HepG2 (cell line): ENCODE results near the gene EYA2. TPM values are rescaled to one million over a fixed set of nuclear protein-coding genes. Genes with fewer than 3 reads are reported as not detected.

Experiments used
- ARNTL ChIP-seq: sonication (generic); formaldehyde crosslinking; IDR thresholded peaks from 2 replicates; pipeline ENCODE4 v1.4.0; 2020; ENCODE audit warnings: mild to moderate bottlenecking, missing genetic modification reagents
- EHMT2 ChIP-seq: fragments of 200-600 bp; sonication (generic); IDR thresholded peaks from 2 replicates; pipeline ENCODE4 v1.7.0; 2017; ENCODE audit warnings: antibody characterized with exemption, low read depth, low read length, borderline replicate concordance
- KDM3A ChIP-seq: IDR thresholded peaks from 2 replicates; pipeline ENCODE4 v1.6.1; 2018; ENCODE audit warnings: low read depth, missing compliant biosample characterization
- MAFG ChIP-seq: sonication (generic); formaldehyde crosslinking; IDR thresholded peaks from 2 replicates; pipeline ENCODE4 v1.5.1; 2020; ENCODE audit warnings: mild to moderate bottlenecking, missing genetic modification reagents
- NR3C1 ChIP-seq: sonication (generic); formaldehyde crosslinking; IDR thresholded peaks from 2 replicates; pipeline ENCODE4 v1.4.0; 2020; ENCODE audit warnings: missing genetic modification reagents
- PHB2 ChIP-seq: fragments of 450-650 bp; IDR thresholded peaks from 2 replicates; pipeline ENCODE4 v1.6.1; 2018; ENCODE audit not compliant: partially characterized antibody
- POLR2AphosphoS2 ChIP-seq: IDR thresholded peaks from 2 replicates; pipeline ENCODE4 v1.6.1; 2011; ENCODE audit warnings: low read depth, low read length, improper control_type of control experiment
- TBX3 ChIP-seq: fragments of 450-650 bp; IDR thresholded peaks from 2 replicates; pipeline ENCODE4 v1.6.1; 2017; ENCODE audit warnings: antibody characterized with exemption, mild to moderate bottlenecking, inconsistent platforms, borderline replicate concordance
- THAP8 ChIP-seq: sonication (generic); formaldehyde crosslinking; IDR thresholded peaks from 2 replicates; pipeline ENCODE4 v1.5.1; 2020; ENCODE audit warnings: missing genetic modification reagents, mild to moderate bottlenecking, borderline replicate concordance
- TIGD3 ChIP-seq: sonication (generic); formaldehyde crosslinking; IDR thresholded peaks from 2 replicates; pipeline ENCODE4 v1.5.1; 2020; ENCODE audit warnings: mild to moderate bottlenecking, missing genetic modification reagents, borderline replicate concordance
- TSC22D2 ChIP-seq: sonication (generic); formaldehyde crosslinking; IDR thresholded peaks from 2 replicates; pipeline ENCODE4 v1.5.1; 2020; ENCODE audit warnings: missing genetic modification reagents, mild to moderate bottlenecking, borderline replicate concordance
- XRCC5 ChIP-seq: fragments of 200-400 bp; formaldehyde crosslinking; optimal IDR thresholded peaks from 2 replicates; pipeline ENCODE3; 2017; ENCODE audit warnings: mild to moderate bottlenecking, low read length
- ZBTB8A ChIP-seq: sonication (generic); formaldehyde crosslinking; IDR thresholded peaks from 2 replicates; pipeline ENCODE4 v1.4.0; 2020; ENCODE audit warnings: mild to moderate bottlenecking, low read depth, missing genetic modification reagents, borderline replicate concordance
- ZMYM3 ChIP-seq: sonication (generic); formaldehyde crosslinking; IDR thresholded peaks from 2 replicates; pipeline ENCODE4 v1.5.1; 2020; ENCODE audit warnings: mild to moderate bottlenecking, missing genetic modification reagents
- ZNF160 ChIP-seq: sonication (generic); formaldehyde crosslinking; IDR thresholded peaks from 2 replicates; pipeline ENCODE4 v1.8.0; 2022; ENCODE audit warnings: mild to moderate bottlenecking, inconsistent platforms, missing genetic modification reagents
- ZNF251 ChIP-seq: sonication (generic); formaldehyde crosslinking; IDR thresholded peaks from 2 replicates; pipeline ENCODE4 v1.9.0; 2021; ENCODE audit warnings: mild to moderate bottlenecking, missing genetic modification reagents
- ZNF460 ChIP-seq: sonication (generic); formaldehyde crosslinking; IDR thresholded peaks from 2 replicates; pipeline ENCODE4 v1.5.1; 2020; ENCODE audit warnings: missing genetic modification reagents, mild to moderate bottlenecking, borderline replicate concordance
- ZNF501 ChIP-seq: sonication (generic); formaldehyde crosslinking; IDR thresholded peaks from 2 replicates; pipeline ENCODE4 v1.5.1; 2020; ENCODE audit warnings: mild to moderate bottlenecking, moderate library complexity, missing genetic modification reagents
- ZNF609 ChIP-seq: sonication (generic); formaldehyde crosslinking; IDR thresholded peaks from 2 replicates; pipeline ENCODE4 v1.4.0; 2020; ENCODE audit warnings: mild to moderate bottlenecking, missing genetic modification reagents, borderline replicate concordance
- ZNF660 ChIP-seq: sonication (generic); formaldehyde crosslinking; IDR thresholded peaks from 2 replicates; pipeline ENCODE4 v1.5.1; 2020; ENCODE audit warnings: mild to moderate bottlenecking, low read depth, missing genetic modification reagents, borderline replicate concordance
- ZNF704 ChIP-seq: sonication (generic); formaldehyde crosslinking; IDR thresholded peaks from 2 replicates; pipeline ENCODE4 v1.8.1; 2023; ENCODE audit warnings: mild to moderate bottlenecking, inconsistent platforms, moderate library complexity, missing genetic modification reagents, borderline replicate concordance
- ZNF766 ChIP-seq: sonication (generic); formaldehyde crosslinking; IDR thresholded peaks from 2 replicates; pipeline ENCODE4 v1.5.0; 2020; ENCODE audit warnings: missing genetic modification reagents, borderline replicate concordance
- ZNF878 ChIP-seq: sonication (generic); formaldehyde crosslinking; IDR thresholded peaks from 2 replicates; pipeline ENCODE4 v1.8.1; 2023; ENCODE audit warnings: mild to moderate bottlenecking, missing genetic modification reagents, moderate library complexity
- polyA plus RNA-seq, 8 experiments: library from polyadenylated mRNA; depleted of rRNA in 3 of 8; stranded (reverse) in 7 of 8; unstranded in 1 of 8; fragments of >200 nt; fragmentation: Illumina TruSeq in 4 of 8; extraction: Trizol in 4 of 8; gene quantifications; 2 replicates each; pipeline versions ENCODE4 v1.2.1 to v1.2.3, GENCODE V29; 2011 to 2016; ENCODE audit warnings: low read depth in 4 of 8, missing spikeins in 1 of 8, mixed read lengths in 1 of 8; ENCODE audit not compliant: insufficient read depth in 1 of 8
- total RNA-seq, 5 experiments: library from RNA; depleted of rRNA; stranded (reverse); fragments of >200 nt; fragmentation: Illumina TruSeq; extraction: Trizol; gene quantifications; 2 replicates each; pipeline ENCODE4 v1.2.3, GENCODE V29; 2016; ENCODE audit warnings: low read depth in 1 of 5

Gene EYA2
- total and polyA plus RNA-seq, 2 of the 13 experiments (the other 11 are each of a cell fraction or from before 2014, with no cell fraction given) = not detected

- no peak for TF ChIP-seq TIGD3 (CRISPR knock-in tag)
- no peak for TF ChIP-seq POLR2AphosphoS2
- peak; percentile 54; the same call in 1 of the 2 replicates for TF ChIP-seq ZMYM3 (CRISPR knock-in tag)
- TF ChIP-seq KDM3A (CRISPR knock-in tag) = 0 out of 2 replicates have a peak, but pooled peaks have one; percentile 51
- no peak for TF ChIP-seq ZNF251 (CRISPR knock-in tag)
- peak; percentile 28; the same call in 1 of the 2 replicates for TF ChIP-seq ZNF766 (CRISPR knock-in tag)
- no peak for TF ChIP-seq THAP8 (CRISPR knock-in tag)
- TF ChIP-seq ZNF501 (CRISPR knock-in tag) = peak; percentile 89
- TF ChIP-seq ZBTB8A = no peak
- no peak for TF ChIP-seq PHB2
- TF ChIP-seq ZNF609 = no peak
- TF ChIP-seq TSC22D2 (CRISPR knock-in tag) = no peak
- no peak for TF ChIP-seq XRCC5
- TF ChIP-seq ZNF460 = no peak
- no peak for TF ChIP-seq ARNTL (CRISPR knock-in tag)
- TF ChIP-seq MAFG (CRISPR knock-in tag) = no peak
- no peak for TF ChIP-seq ZNF704 (CRISPR knock-in tag)
- no peak for TF ChIP-seq ZNF160 (CRISPR knock-in tag)
- no peak for TF ChIP-seq NR3C1 (CRISPR knock-in tag)
- no peak for TF ChIP-seq ZNF660 (CRISPR knock-in tag)
- no peak for TF ChIP-seq ZNF878 (CRISPR knock-in tag)
- no peak for TF ChIP-seq EHMT2
- no peak for TF ChIP-seq TBX3
These were observed 138.4 kb downstream of the EYA2 start (continued) for GRCh38 chr20:47032933-47033578.
